Ishikawa (cell line): Measurements from ENCODE around the gene SPATA9.

ENCODE experiments used
- CEBPB ChIP-seq: IDR thresholded peaks from 2 replicates; pipeline ENCODE4 v1.6.1; 2012
- CREB1 ChIP-seq: IDR thresholded peaks from 2 replicates; pipeline ENCODE4 v1.6.1; 2012; ENCODE audit warnings: low read depth
- EGR1 ChIP-seq: IDR thresholded peaks from 2 replicates; pipeline ENCODE4 v1.6.1; 2012
- EP300 ChIP-seq: IDR thresholded peaks from 2 replicates; pipeline ENCODE4 v1.6.1; 2012; ENCODE audit warnings: borderline replicate concordance
- FOXM1 ChIP-seq: IDR thresholded peaks from 2 replicates; pipeline ENCODE4 v1.6.1; 2012; ENCODE audit warnings: low read depth, borderline replicate concordance
- MAX ChIP-seq: IDR thresholded peaks from 2 replicates; pipeline ENCODE4 v1.6.1; 2012
- NFIC ChIP-seq: IDR thresholded peaks from 2 replicates; pipeline ENCODE4 v1.6.1; 2012
- RAD21 ChIP-seq: IDR thresholded peaks from 2 replicates; pipeline ENCODE4 v1.6.1; 2012; ENCODE audit warnings: low read depth
- REST ChIP-seq: IDR thresholded peaks from 2 replicates; pipeline ENCODE4 v1.6.1; 2012; ENCODE audit warnings: low read depth, mild to moderate bottlenecking
- TAF1 ChIP-seq: IDR thresholded peaks from 2 replicates; pipeline ENCODE4 v1.6.1; 2012; ENCODE audit warnings: low read depth, mild to moderate bottlenecking
- TCF12 ChIP-seq: IDR thresholded peaks from 2 replicates; pipeline ENCODE4 v1.6.1; 2012; ENCODE audit warnings: low read depth
- TEAD4 ChIP-seq: IDR thresholded peaks from 2 replicates; pipeline ENCODE4 v1.6.1; 2012
- USF1 ChIP-seq: IDR thresholded peaks from 2 replicates; pipeline ENCODE4 v1.6.1; 2012
- YY1 ChIP-seq: IDR thresholded peaks from 2 replicates; pipeline ENCODE4 v1.6.1; 2012; ENCODE audit warnings: low read depth
- ZBTB7A ChIP-seq: IDR thresholded peaks from 2 replicates; pipeline ENCODE4 v1.6.1; 2012; ENCODE audit warnings: low read depth

SPATA9 gene

DNA sequence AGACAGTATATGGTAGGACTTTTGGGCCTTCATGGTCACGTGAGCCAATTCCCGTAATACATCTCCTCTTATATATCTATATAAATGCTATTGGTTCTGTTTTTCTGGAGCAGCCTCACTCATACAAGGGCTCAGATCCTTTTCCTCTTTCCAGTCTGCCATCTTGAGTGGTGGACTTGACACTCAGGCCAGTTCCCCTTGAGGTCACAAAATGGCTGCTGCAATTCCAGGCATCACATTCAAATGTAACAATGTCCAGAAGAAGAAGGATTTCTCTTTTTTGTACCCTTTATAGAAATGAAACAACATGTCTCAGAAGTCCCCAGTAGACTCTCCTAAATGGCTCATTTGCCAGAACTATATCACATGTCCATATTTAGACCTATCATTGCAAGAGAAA is 58.4 kb downstream of the SPATA9 start:
- TF ChIP-seq CEBPB (no peak), RAD21 (no peak), TEAD4 (no peak), NFIC (no peak), REST (no peak), YY1 (no peak), FOXM1 (no peak)

GRCh38 chr5:95623706-95624105 is 59.1 kb downstream of the SPATA9 start:
- no peak for TF ChIP-seq NFIC
- TF ChIP-seq REST, result no peak
- no peak for TF ChIP-seq RAD21
- TF ChIP-seq USF1, result no peak
- TF ChIP-seq TCF12, result no peak
- TF ChIP-seq ZBTB7A, result no peak
- no peak for TF ChIP-seq EGR1
- no peak for TF ChIP-seq YY1
- TF ChIP-seq TAF1, result no peak
- TF ChIP-seq FOXM1, result no peak
- no peak for TF ChIP-seq EP300
- TF ChIP-seq CREB1, result no peak
- TF ChIP-seq CEBPB, result no peak
- no peak for TF ChIP-seq MAX
- no peak for TF ChIP-seq TEAD4

DNA sequence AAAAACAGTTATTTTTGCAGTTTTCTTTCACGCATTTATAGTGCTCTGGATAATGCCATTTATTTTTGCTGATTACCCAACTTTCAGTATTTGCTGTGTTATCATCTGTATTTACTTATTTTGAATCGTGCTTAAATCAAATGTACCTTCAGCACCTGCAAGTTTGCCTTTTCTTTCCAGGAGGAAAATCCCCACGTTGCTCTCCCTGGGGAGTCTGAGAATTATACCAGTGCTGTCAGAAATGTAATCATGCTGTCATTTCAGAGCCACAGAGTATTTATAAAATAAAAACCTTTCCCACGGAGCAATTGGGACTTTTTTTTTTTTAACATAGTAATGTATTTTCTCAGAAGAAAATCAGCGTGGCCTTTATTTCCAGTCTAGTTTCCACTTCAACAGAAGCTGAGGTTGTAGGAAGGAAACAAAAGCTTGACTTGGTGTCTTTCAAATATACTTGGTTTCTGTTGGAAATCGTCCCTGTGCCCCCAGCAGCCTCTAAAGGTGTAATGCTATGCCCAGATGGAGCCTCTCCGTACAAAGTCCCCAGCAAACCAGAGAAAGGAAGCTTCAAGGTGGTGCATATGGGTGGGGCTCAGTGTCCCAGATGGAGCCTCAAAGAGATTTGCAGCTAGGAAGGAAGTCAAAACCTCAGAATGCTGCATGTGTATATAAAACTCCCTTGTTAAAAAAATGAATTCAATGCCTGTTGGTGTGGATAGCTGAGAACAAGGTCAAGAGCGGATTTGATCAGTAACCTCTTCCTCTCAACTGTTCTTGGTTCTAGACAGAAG is 60.8 kb downstream of the SPATA9 start:
- TF ChIP-seq REST (no peak), USF1 (no peak), TEAD4 (no peak), MAX (no peak), CEBPB (no peak), FOXM1 (no peak), RAD21 (no peak), TCF12 (no peak), TAF1 (no peak)

DNA sequence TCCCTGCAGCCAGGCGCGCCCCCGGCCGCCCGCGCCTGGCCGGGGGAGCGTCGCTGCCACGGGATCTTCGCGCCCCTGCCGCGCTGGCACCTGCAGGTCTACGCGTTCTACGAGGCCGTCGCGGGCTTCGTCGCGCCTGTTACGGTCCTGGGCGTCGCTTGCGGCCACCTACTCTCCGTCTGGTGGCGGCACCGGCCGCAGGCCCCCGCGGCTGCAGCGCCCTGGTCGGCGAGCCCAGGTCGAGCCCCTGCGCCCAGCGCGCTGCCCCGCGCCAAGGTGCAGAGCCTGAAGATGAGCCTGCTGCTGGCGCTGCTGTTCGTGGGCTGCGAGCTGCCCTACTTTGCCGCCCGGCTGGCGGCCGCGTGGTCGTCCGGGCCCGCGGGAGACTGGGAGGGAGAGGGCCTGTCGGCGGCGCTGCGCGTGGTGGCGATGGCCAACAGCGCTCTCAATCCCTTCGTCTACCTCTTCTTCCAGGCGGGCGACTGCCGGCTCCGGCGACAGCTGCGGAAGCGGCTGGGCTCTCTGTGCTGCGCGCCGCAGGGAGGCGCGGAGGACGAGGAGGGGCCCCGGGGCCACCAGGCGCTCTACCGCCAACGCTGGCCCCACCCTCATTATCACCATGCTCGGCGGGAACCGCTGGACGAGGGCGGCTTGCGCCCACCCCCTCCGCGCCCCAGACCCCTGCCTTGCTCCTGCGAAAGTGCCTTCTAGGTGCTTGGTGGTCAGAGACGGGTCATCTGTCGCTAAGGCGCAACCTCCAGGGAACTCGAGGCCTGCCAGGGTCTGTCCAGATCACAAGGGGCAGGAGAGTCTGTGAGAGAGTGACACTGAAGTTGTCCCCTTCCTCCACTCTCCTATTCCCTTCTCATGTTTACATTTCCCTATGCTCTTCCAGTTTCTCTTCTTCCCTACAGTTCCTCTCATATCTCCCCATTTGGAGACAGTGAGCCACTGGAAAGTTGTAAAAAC is 61.6 kb downstream of the SPATA9 start:
- TF ChIP-seq NFIC, result no peak
- no peak for TF ChIP-seq ZBTB7A
- TF ChIP-seq USF1, result no peak
- 0 out of 2 replicates have a peak, but pooled peaks have one; percentile 2 for TF ChIP-seq YY1
- no peak for TF ChIP-seq TEAD4
- no peak for TF ChIP-seq TAF1
